ENCODE data around the gene TRAPPC12.

GRCh38 chr2:3387644-3388411 is 8.3 kb downstream of the TRAPPC12 start:
- TF ChIP-seq GATA2 (IDR thresholded peaks at IDR 0.05; ENCODE audit: low read depth, low read length) = no peak
- no peak for TF ChIP-seq GATA3 (IDR thresholded peaks at IDR 0.05; ENCODE audit: low read depth, low read length)

All from SH-SY5Y (cell line).